Tibial nerve (tissue), 4 donors: ENCODE measurements around the gene EXOC4. TPM values are rescaled to one million over a fixed set of nuclear protein-coding genes. Genes with fewer than 3 reads are reported as not detected.

Experiments used
- DNase-seq, 2 donors: peaks; one replicate each; pipeline ENCODE4 v3.0.0-alpha.2; 2019; ENCODE audit warnings: low spot score in 2 of 2
- H3K27ac ChIP-seq, 4 donors: fragments of 200-600 bp; sonication (generic) in 3 of 4; one replicate each; pipeline ENCODE4 v1.5.1; 2017 to 2019; ENCODE audit warnings: mild to moderate bottlenecking in 1 of 4
- H3K27me3 ChIP-seq, 2 donors: fragments of 200-600 bp; sonication (generic) in 1 of 2; one replicate each; pipeline versions ENCODE4 v1.5.1 to v1.6.0; 2017 to 2019
- H3K36me3 ChIP-seq, 3 donors: fragments of 200-600 bp; sonication (generic); one replicate each; pipeline ENCODE4 v1.5.1; 2018 to 2019
- H3K4me1 ChIP-seq, 4 donors: fragments of 200-600 bp; sonication (generic) in 3 of 4; one replicate each; pipeline ENCODE4 v1.5.1; 2017 to 2019
- H3K4me3 ChIP-seq, 4 donors: fragments of 200-600 bp; sonication (generic) in 3 of 4; one replicate each; pipeline ENCODE4 v1.5.1; 2017 to 2019; ENCODE audit warnings: mild to moderate bottlenecking in 1 of 4, moderate library complexity in 1 of 4
- H3K9me3 ChIP-seq, 4 donors: fragments of 200-600 bp; sonication (generic) in 3 of 4; one replicate each; pipeline ENCODE4 v1.5.1; 2017 to 2019
- EP300 ChIP-seq, 2 donors: sonication (generic); formaldehyde crosslinking; IDR thresholded peaks; one replicate each; pipeline ENCODE4 v1.6.1; 2017; ENCODE audit warnings: antibody characterized with exemption in 2 of 2, mild to moderate bottlenecking in 1 of 2
- POLR2A ChIP-seq, 2 donors: fragments of 450-650 bp; IDR thresholded peaks; one replicate each; pipeline ENCODE4 v1.6.1; 2017; ENCODE audit warnings: antibody characterized with exemption in 2 of 2, mild to moderate bottlenecking in 2 of 2, moderate library complexity in 2 of 2
- WGBS, 2 donors: methylation state at CpG; one replicate each; pipeline ENCODE4 v1.1.5; 2018; 5-methylcytosine and 5-hydroxymethylcytosine counted together
- total RNA-seq, 4 donors: library from RNA; depleted of rRNA; stranded (reverse); fragments of >200 nt; gene quantifications; one replicate each; pipeline ENCODE4 v1.1.0, GENCODE V29; 2016
- TF ChIP-seq, protein P1 (sequence below), 5 experiments: fragments of 200-600 bp in 3 of 5; fragments of 450-650 bp in 2 of 5; sonication (generic) in 3 of 5; IDR thresholded peaks; one replicate each; pipeline ENCODE4 v1.5.1; 2016 to 2019; ENCODE audit warnings: antibody characterized with exemption in 5 of 5, mild to moderate bottlenecking in 3 of 5, moderate library complexity in 2 of 5

The EXOC4 gene
- total RNA-seq, 4 donors from 2014 or later: 70.0 to 104 (median 85.8) TPM

DNA sequence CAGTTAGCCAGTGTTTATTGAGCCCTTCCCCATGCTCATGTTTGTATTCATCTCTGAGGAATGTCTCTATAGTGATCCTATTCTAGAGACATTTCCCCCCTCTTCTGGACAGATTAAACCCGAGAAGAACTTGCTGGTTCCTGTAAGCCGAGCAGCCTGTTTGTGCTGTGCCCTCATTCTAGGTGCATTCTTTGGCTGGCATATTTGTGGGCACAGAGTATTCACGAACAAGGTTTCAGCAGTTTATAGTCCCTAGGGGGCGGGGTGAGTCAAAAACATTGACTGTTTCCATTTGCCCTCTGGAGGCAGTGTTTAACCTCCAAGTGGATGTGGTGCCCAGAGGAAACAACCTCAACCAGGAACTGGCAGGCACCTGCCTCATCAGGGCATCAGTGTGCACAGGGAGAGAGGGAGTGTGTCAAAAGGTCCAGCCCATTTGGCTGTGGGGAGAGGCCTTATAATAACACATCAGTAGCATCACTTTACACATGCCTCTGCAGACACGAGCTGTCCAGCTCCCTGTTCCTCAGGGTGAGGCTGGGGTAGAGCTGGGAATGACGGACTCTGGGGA, 600.9 kb downstream of the EXOC4 start:
- no peaks in the 10 kb centered on the region for H3K9me3 ChIP-seq
- no peak overlapping the region for H3K27ac ChIP-seq
- WGBS, 2 donors: 66 to 70% methylated on average over 6 of the region's 6 CpGs
- no peak for DNase-seq
- no peaks in the 10 kb centered on the region for H3K27me3 ChIP-seq
- no peak overlapping the region for H3K4me3 ChIP-seq
- H3K36me3 ChIP-seq: peaks cover 0 to 8% (median 0%) of the 10 kb centered on the region in 3 donors
- TF ChIP-seq, protein P1, sequence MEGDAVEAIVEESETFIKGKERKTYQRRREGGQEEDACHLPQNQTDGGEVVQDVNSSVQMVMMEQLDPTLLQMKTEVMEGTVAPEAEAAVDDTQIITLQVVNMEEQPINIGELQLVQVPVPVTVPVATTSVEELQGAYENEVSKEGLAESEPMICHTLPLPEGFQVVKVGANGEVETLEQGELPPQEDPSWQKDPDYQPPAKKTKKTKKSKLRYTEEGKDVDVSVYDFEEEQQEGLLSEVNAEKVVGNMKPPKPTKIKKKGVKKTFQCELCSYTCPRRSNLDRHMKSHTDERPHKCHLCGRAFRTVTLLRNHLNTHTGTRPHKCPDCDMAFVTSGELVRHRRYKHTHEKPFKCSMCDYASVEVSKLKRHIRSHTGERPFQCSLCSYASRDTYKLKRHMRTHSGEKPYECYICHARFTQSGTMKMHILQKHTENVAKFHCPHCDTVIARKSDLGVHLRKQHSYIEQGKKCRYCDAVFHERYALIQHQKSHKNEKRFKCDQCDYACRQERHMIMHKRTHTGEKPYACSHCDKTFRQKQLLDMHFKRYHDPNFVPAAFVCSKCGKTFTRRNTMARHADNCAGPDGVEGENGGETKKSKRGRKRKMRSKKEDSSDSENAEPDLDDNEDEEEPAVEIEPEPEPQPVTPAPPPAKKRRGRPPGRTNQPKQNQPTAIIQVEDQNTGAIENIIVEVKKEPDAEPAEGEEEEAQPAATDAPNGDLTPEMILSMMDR (IDR thresholded peaks at IDR 0.05): peak in 1 of 5 experiments; percentile 9
- TF ChIP-seq EP300 (IDR thresholded peaks at IDR 0.05): no peak
- peaks cover 0 to 8% (median 0%) of the 10 kb centered on the region in 4 donors for H3K4me1 ChIP-seq

DNA sequence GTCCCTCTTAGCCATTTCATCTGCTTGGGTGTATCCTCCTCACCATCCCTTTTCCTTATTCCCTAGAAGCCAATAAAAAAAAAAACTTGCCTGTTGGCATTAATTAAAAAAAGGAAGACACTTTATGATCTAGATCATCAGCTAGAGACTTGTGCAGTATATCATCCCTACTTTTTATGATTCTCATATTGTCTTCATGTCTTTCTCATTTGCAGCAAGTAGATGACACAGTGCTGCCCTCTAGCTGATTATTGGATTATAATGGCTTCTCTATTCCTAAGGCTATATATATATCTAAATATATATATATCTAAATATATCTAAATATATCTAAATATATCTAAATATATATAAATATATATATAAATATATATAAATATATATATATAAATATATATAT, 601.9 kb downstream of the EXOC4 start:
- Histone ChIP-seq H3K9me3 (no peaks in the 10 kb centered on the region), H3K27me3 (no peaks in the 10 kb centered on the region), H3K36me3 (peaks cover 0 to 8% (median 0%) of the 10 kb centered on the region in 3 donors), H3K4me1 (peaks cover 0 to 8% (median 0%) of the 10 kb centered on the region in 4 donors), H3K27ac (no peak overlapping the region), H3K4me3 (no peak overlapping the region)
- DNase-seq: peak in 1 of 2 donors; percentile 10
- TF ChIP-seq, protein P1 (IDR thresholded peaks at IDR 0.05): peak in 3 of 5 experiments; percentile 10 to 25 (median 19)
- no peak for TF ChIP-seq POLR2A (IDR thresholded peaks at IDR 0.05)

DNA sequence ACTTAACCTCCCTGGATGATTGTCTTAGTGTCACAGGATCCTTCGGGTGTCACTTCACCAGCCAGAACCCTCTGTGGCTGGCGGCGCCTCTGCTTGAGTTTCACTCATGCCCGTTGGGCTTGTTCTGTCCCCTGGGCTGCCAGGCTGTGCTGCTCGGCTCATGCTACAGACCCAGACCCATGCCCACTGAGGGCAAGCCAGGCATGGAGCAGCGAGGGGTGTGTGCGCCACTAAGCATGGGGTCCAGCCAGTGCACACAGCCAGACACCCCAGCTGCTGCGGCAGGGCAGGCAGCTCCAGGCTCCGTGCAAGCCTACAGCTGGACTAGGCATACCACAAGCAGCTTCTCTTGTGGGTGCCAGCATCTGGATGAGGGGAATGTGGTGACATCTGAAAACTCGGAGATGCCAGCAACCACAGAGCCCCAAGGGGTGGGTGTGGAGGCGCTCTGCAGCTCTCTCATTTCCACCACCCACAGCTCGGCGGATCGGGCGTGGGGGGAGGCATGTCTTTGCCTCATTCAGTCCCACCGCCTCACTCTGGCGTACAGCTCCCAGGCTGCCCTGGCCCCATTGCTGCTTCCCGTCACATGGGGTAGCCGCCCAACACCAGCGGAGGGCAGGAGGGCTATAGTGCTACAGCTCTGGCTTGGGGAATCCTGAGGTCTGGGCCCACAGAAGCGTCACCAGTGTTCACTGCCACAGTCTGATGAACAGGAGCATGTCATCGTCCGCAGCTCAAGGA, 604.7 kb downstream of the EXOC4 start:
- TF ChIP-seq EP300 (IDR thresholded peaks at IDR 0.05): no peak
- no peak for TF ChIP-seq POLR2A (IDR thresholded peaks at IDR 0.05)
- TF ChIP-seq, protein P1 (IDR thresholded peaks at IDR 0.05): no peak
- Histone ChIP-seq H3K27ac (no peak overlapping the region), H3K27me3 (no peaks in the 10 kb centered on the region), H3K36me3 (peaks cover 0 to 8% (median 0%) of the 10 kb centered on the region in 3 donors), H3K9me3 (no peaks in the 10 kb centered on the region), H3K4me1 (peaks cover 0 to 8% (median 0%) of the 10 kb centered on the region in 4 donors), H3K4me3 (no peak overlapping the region)
- DNase-seq: no peak
- WGBS, 2 donors: 97 to 99% methylated on average over 21 to 23 of the region's 23 CpGs

DNA sequence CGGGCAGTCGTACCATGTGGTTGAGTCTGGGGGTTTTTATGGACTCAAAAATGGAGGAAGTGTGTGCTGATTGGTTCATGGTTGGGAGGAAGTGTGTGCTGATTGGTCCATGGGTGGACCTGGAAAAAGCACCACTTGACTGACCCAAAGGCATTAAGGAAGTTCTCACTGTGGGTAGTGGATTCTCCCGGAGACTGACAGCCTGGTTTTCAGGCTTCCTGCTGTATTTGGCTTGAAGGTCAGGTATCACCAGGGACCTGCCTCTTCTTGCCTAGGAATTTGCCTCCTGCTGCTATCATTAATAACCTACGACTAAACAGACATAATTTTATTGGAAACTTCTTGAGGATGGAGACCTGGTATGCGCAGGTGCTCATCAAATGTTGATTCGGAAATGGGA, 605.4 kb downstream of the EXOC4 start:
- H3K27me3 ChIP-seq: no peaks in the 10 kb centered on the region
- DNase-seq: no peak
- TF ChIP-seq, protein P1 (IDR thresholded peaks at IDR 0.05): no peak
- no peak for TF ChIP-seq POLR2A (IDR thresholded peaks at IDR 0.05)
- TF ChIP-seq EP300 (IDR thresholded peaks at IDR 0.05): no peak
- H3K9me3 ChIP-seq: no peaks in the 10 kb centered on the region
- no peak overlapping the region for H3K4me3 ChIP-seq
- H3K4me1 ChIP-seq: peaks cover 0 to 8% (median 0%) of the 10 kb centered on the region in 4 donors
- WGBS, 2 donors: 95 to 97% methylated on average over 6 of the region's 6 CpGs
- no peak overlapping the region for H3K27ac ChIP-seq
- H3K36me3 ChIP-seq: peaks cover 0 to 8% (median 0%) of the 10 kb centered on the region in 3 donors

DNA sequence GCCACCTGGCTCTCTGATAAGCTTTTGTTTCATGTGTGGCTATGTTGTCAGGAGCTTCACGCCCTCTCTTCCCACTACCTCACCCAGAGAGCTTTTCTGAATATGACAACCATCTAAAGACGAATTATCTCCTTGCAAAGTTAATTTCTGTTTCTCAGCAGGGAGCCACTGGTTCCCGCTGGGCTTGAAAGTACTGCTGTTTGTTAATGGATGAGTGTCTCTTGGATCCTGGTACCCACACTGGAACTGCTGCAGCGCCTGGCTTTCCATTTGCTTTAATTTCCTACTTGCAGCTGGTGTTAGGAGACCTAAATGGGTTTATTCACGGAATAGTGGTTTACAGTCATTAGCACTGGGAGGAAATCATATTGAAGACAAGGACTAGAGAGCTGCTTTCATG, 606.4 kb downstream of the EXOC4 start:
- no peak for DNase-seq
- TF ChIP-seq, protein P1 (IDR thresholded peaks at IDR 0.05): no peak
- TF ChIP-seq EP300 (IDR thresholded peaks at IDR 0.05) (no peak), POLR2A (IDR thresholded peaks at IDR 0.05) (no peak)
- 94% methylated on average over 5 of the region's 5 CpGs for WGBS, 2 donors
- Histone ChIP-seq H3K9me3 (no peaks in the 10 kb centered on the region), H3K36me3 (peaks cover 0 to 8% (median 0%) of the 10 kb centered on the region in 3 donors), H3K27me3 (no peaks in the 10 kb centered on the region), H3K4me3 (no peak overlapping the region), H3K27ac (no peak overlapping the region), H3K4me1 (no peaks in the 10 kb centered on the region)
